Endothelial cell of umbilical vein (primary cell): ENCODE measurements around the gene AUTS2. TPM values are rescaled to one million over a fixed set of nuclear protein-coding genes. Genes with fewer than 3 reads are reported as not detected.

ENCODE experiments used
- BruUV-seq: library from RNA; stranded (reverse); fragments of 400-500 nt; replicated peaks from 2 replicates; lab custom pipeline; 2021; lab: Mats Ljungman, UMichigan
- CTCF ChIA-PET: fragments of 300-600, 350-600 bp; sonication (Branson Sonifier 250); formaldehyde crosslinking; loops from one replicate; lab custom pipeline; 2021; ENCODE audit warnings: antibody characterized with exemption, inconsistent platforms; lab: Charles Lee
- POLR2A ChIA-PET: fragments of 300-600, 350-600 bp; sonication (Branson Sonifier 250); formaldehyde crosslinking; loops from one replicate; lab custom pipeline; 2021; ENCODE audit warnings: antibody characterized with exemption, inconsistent platforms; lab: Charles Lee
- DNase-seq: peaks from one replicate; pipeline ENCODE4 v3.0.0-alpha.2; 2011; ENCODE audit warnings: low read depth, low spot score
- FAIRE-seq: peaks from 2 replicates; lab custom pipeline; 2011; peaks lifted over from hg19 to GRCh38; lab: Jason Lieb, UNC
- H2AFZ ChIP-seq: 2 replicates; pipeline ENCODE4 v1.6.0; 2012; ENCODE audit warnings: low read depth, low read length, control low read depth, inconsistent platforms
- H3K27ac ChIP-seq: 2 replicates; pipeline ENCODE4 v1.5.1; 2011; ENCODE audit warnings: low read depth, mild to moderate bottlenecking, control low read depth, low read length, moderate library complexity; ENCODE audit not compliant: insufficient read depth
- H3K27me3 ChIP-seq, 2 experiments: 2 replicates each; pipeline versions ENCODE4 v1.6.0 to v1.6.1; 2011; ENCODE audit warnings: low read length in 2 of 2, mixed read lengths in 1 of 2; ENCODE audit not compliant: control insufficient read depth in 2 of 2, insufficient read depth in 2 of 2
- H3K36me3 ChIP-seq, 2 experiments: 2 replicates in 1 of 2; 3 replicates in 1 of 2; pipeline ENCODE4 v1.5.1; 2011; ENCODE audit warnings: low read length in 2 of 2, mild to moderate bottlenecking in 1 of 2, moderate library complexity in 1 of 2; ENCODE audit not compliant: control insufficient read depth in 2 of 2, insufficient read depth in 2 of 2; ENCODE audit errors: extremely low read depth in 1 of 2
- H3K4me1 ChIP-seq: 3 replicates; pipeline ENCODE4 v1.5.1; 2011; ENCODE audit warnings: mild to moderate bottlenecking, low read length; ENCODE audit not compliant: control insufficient read depth, insufficient read depth; ENCODE audit errors: extremely low read depth
- H3K4me2 ChIP-seq: 2 replicates; pipeline ENCODE4 v1.6.1; 2011; ENCODE audit warnings: low read length, control low read depth, mixed read lengths; ENCODE audit not compliant: insufficient read depth
- H3K4me3 ChIP-seq, 3 experiments: fragments of 200-600 bp in 1 of 3; sonication (generic), shearing (Covaris generic) in 1 of 3; replicated peaks in 1 of 3; 2 replicates each; pipeline ENCODE4 v1.5.1; 2011 to 2016; ENCODE audit warnings: control low read depth in 3 of 3, low read length in 3 of 3, mild to moderate bottlenecking in 2 of 3, inconsistent platforms in 1 of 3, low read depth in 1 of 3, moderate library complexity in 1 of 3; ENCODE audit not compliant: insufficient read depth in 1 of 3
- H3K79me2 ChIP-seq: 2 replicates; pipeline ENCODE4 v1.6.0; 2012; ENCODE audit warnings: low read length, inconsistent platforms; ENCODE audit not compliant: control insufficient read depth, insufficient read depth
- H3K9ac ChIP-seq: replicated peaks from 2 replicates; pipeline ENCODE3; 2011; ENCODE audit warnings: low read length, control low read depth; ENCODE audit not compliant: insufficient read depth; ENCODE audit errors: extremely low read depth
- H3K9me1 ChIP-seq: replicated peaks from 3 replicates; pipeline ENCODE4 v1.6.0; 2011; ENCODE audit warnings: mild to moderate bottlenecking, low read length; ENCODE audit not compliant: control insufficient read depth, insufficient read depth; ENCODE audit errors: extremely low read depth
- H3K9me3 ChIP-seq: replicated peaks from 2 replicates; pipeline ENCODE4 v1.5.1; 2012; ENCODE audit warnings: low read length, inconsistent platforms; ENCODE audit not compliant: control insufficient read depth, insufficient read depth
- H4K20me1 ChIP-seq: replicated peaks from 2 replicates; pipeline ENCODE3; 2011; ENCODE audit warnings: mild to moderate bottlenecking, low read length; ENCODE audit not compliant: control insufficient read depth, insufficient read depth; ENCODE audit errors: extremely low read depth
- EZH2 ChIP-seq: IDR thresholded peaks from 2 replicates; pipeline ENCODE4 v1.6.1; 2012; ENCODE audit warnings: borderline replicate concordance, low read depth, mild to moderate bottlenecking, moderate library complexity, low read length, inconsistent platforms; ENCODE audit not compliant: severe bottlenecking
- FOS ChIP-seq: IDR thresholded peaks from 2 replicates; pipeline ENCODE4 v1.6.1; 2011; ENCODE audit warnings: mild to moderate bottlenecking, low read length, moderate library complexity, borderline replicate concordance; ENCODE audit not compliant: insufficient read depth
- GATA2 ChIP-seq: IDR thresholded peaks from 2 replicates; pipeline ENCODE4 v1.7.0; 2011; ENCODE audit warnings: low read depth, mild to moderate bottlenecking, moderate library complexity, mixed read lengths, low read length; ENCODE audit not compliant: insufficient read length, insufficient read depth
- JUN ChIP-seq: IDR thresholded peaks from 2 replicates; pipeline ENCODE4 v1.6.1; 2011; ENCODE audit warnings: borderline replicate concordance, low read depth; ENCODE audit not compliant: insufficient read length, insufficient read depth
- MYC ChIP-seq: IDR thresholded peaks from one replicate; pipeline ENCODE4 v1.6.1; 2011; ENCODE audit warnings: mild to moderate bottlenecking, low read depth, low read length
- POLR2A ChIP-seq: IDR thresholded peaks from 2 replicates; pipeline ENCODE4 v1.6.1; 2012; ENCODE audit warnings: low read depth, mild to moderate bottlenecking, control low read depth, low read length
- POLR2AphosphoS5 ChIP-seq: IDR thresholded peaks from 2 replicates; pipeline ENCODE4 v1.6.1; 2012; ENCODE audit warnings: low read depth, mild to moderate bottlenecking, control low read depth, low read length, moderate library complexity; ENCODE audit not compliant: insufficient read depth
- dilution Hi-C: fragments of 300-500 bp; cut with MboI; formaldehyde crosslinking; loops from one replicate; pipeline ENCODE4 v1.15.0; 2019; ENCODE audit warnings: low sequenced_read_pairs; ENCODE audit not compliant: extremely low pct_ligation_motif_present
- intact Hi-C: fragments of 100-400 bp; cut with micrococcal nuclease; formaldehyde crosslinking; loops from one replicate; pipeline ENCODE4 v1.10.0; 2022
- polyA plus RNA-seq, 4 experiments: library from polyadenylated mRNA; depleted of rRNA in 3 of 4; stranded (reverse) in 3 of 4; unstranded in 1 of 4; fragments of >200 nt; gene quantifications; 2 replicates each; pipeline versions ENCODE4 v1.2.1 to v1.2.3, GENCODE V29; 2011 to 2012; ENCODE audit warnings: missing spikeins in 1 of 4
- total RNA-seq: library from RNA; stranded (reverse); gene quantifications from 2 replicates; pipeline ENCODE4 v1.2.3, GENCODE V29; 2021
- TF ChIP-seq, protein P1 (sequence below), 2 donors: IDR thresholded peaks; 1 replicate in 1 of 2; 2 replicates in 1 of 2; pipeline ENCODE4 v1.5.1; 2011; ENCODE audit warnings: low read length in 2 of 2, mild to moderate bottlenecking in 2 of 2, moderate library complexity in 2 of 2, control low read depth in 1 of 2, inconsistent platforms in 1 of 2, low read depth in 1 of 2; ENCODE audit not compliant: insufficient read depth in 1 of 2; ENCODE audit errors: extremely low read depth in 1 of 2
- TF ChIP-seq, protein P2 (sequence below): IDR thresholded peaks from 2 replicates; pipeline ENCODE4 v1.6.1; 2011; ENCODE audit not compliant: insufficient read depth, insufficient read length

Gene AUTS2
- total and polyA plus RNA-seq, 2 donors (not counting 3 experiments of a cell fraction or from before 2014, with no cell fraction given): 0.59 to 8.0 TPM

DNA sequence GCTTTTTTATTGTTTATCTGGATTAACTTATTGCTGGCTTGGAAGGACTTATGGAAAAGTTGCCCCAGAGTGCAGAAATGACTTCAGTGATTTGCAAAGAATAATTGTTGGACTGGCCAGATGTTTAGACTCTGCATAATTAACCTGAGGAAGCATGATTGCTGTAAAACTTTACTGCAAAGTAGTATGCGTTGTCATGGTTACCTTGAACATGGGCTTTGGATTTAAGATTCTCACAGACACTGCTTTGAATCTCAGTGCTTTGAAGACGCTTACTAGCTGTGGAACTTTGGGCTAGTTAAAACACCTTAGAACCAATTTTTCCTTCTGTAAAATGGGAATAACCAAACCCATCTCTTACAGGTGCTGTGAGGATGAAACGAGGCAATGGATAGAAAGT is 1108.4 kb downstream of the AUTS2 start:
- DNase-seq: no peak
- Histone ChIP-seq H3K79me2 (no peaks in the 10 kb centered on the region), H3K27ac (no peak overlapping the region), H3K9me3 (no peaks in the 10 kb centered on the region), H3K4me1 (peaks cover 6% of the 10 kb centered on the region), H2AFZ (no peak overlapping the region), H3K9me1 (no peaks in the 10 kb centered on the region), H3K36me3 (no peaks in the 10 kb centered on the region), H3K4me2 (no peak overlapping the region), H3K9ac (no peak overlapping the region), H4K20me1 (no peaks in the 10 kb centered on the region), H3K27me3 (no peaks in the 10 kb centered on the region), H3K4me3 (no peak overlapping the region)
- CTCF ChIA-PET: no interaction called here
- intact Hi-C loops: no loop called here
- BruUV-seq: no TSS peak
- FAIRE-seq: no peak
- TF ChIP-seq, protein P1, sequence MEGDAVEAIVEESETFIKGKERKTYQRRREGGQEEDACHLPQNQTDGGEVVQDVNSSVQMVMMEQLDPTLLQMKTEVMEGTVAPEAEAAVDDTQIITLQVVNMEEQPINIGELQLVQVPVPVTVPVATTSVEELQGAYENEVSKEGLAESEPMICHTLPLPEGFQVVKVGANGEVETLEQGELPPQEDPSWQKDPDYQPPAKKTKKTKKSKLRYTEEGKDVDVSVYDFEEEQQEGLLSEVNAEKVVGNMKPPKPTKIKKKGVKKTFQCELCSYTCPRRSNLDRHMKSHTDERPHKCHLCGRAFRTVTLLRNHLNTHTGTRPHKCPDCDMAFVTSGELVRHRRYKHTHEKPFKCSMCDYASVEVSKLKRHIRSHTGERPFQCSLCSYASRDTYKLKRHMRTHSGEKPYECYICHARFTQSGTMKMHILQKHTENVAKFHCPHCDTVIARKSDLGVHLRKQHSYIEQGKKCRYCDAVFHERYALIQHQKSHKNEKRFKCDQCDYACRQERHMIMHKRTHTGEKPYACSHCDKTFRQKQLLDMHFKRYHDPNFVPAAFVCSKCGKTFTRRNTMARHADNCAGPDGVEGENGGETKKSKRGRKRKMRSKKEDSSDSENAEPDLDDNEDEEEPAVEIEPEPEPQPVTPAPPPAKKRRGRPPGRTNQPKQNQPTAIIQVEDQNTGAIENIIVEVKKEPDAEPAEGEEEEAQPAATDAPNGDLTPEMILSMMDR (IDR thresholded peaks at IDR 0.05; ENCODE audit: extremely low read depth in 1 of 2, insufficient read depth in 1 of 2, low read depth in 1 of 2, low read length in 2 of 2): no peak
- no peak for TF ChIP-seq MYC
- no peak for TF ChIP-seq POLR2A
- TF ChIP-seq, protein P2, sequence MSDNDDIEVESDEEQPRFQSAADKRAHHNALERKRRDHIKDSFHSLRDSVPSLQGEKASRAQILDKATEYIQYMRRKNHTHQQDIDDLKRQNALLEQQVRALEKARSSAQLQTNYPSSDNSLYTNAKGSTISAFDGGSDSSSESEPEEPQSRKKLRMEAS: no peak
- TF ChIP-seq GATA2: no peak
- no peak for TF ChIP-seq EZH2
- TF ChIP-seq FOS: no peak
- no peak for TF ChIP-seq POLR2AphosphoS5
- TF ChIP-seq JUN: no peak
- POLR2A ChIA-PET: no interaction called here
- dilution Hi-C loops: no loop called here
